HG02623 (cell line): ENCODE results near the gene DNAJA1.
"Not testable (repeated sequence)": the region's sequence is repeated elsewhere in the genome, so short reads cannot be mapped to it uniquely, and the experiment has no call there.

Source experiments
- ATAC-seq: cut with Tn5 transposase; IDR thresholded peaks from one replicate; pipeline ENCODE4 v1.9.1; 2021; ENCODE audit warnings: moderate library complexity; ENCODE audit not compliant: unreplicated experiment

DNAJA1 gene

GRCh38 chr9:33024966-33025571, at the start of gene DNAJA1:
DNAJA1 (plus strand) TSS chr9:33025273; CDS start chr9:33026485, 1,212 bp downstream.
- peak; percentile 90 for ATAC-seq

GRCh38 chr9:32978051-32978450, 47.0 kb upstream of the DNAJA1 start:
- ATAC-seq: no peak

GRCh38 chr9:32986971-32987370, 38.1 kb upstream of the DNAJA1 start:
- ATAC-seq: no peak

- no peak for ATAC-seq
Measured at GRCh38 chr9:32989660-32990059, 35.4 kb upstream of the DNAJA1 start.

GRCh38 chr9:32991897-32992594, 33.0 kb upstream of the DNAJA1 start:
- ATAC-seq: no peak

GRCh38 chr9:32992595-32993238, 32.4 kb upstream of the DNAJA1 start:
- no peak for ATAC-seq

GRCh38 chr9:33000682-33001055, 24.4 kb upstream of the DNAJA1 start:
- not testable (repeated sequence) for ATAC-seq

GRCh38 chr9:33005335-33005734, 19.7 kb upstream of the DNAJA1 start:
- ATAC-seq: not testable (repeated sequence)

- ATAC-seq: no peak
Measured at GRCh38 chr9:33007755-33008154, 17.3 kb upstream of the DNAJA1 start.

- ATAC-seq: no peak
Measured at GRCh38 chr9:33011831-33012230, 13.2 kb upstream of the DNAJA1 start.

GRCh38 chr9:33012328-33013069, 12.6 kb upstream of the DNAJA1 start:
- ATAC-seq: no peak

- ATAC-seq: no peak
Measured at GRCh38 chr9:33013962-33014664, 11.0 kb upstream of the DNAJA1 start.

GRCh38 chr9:33014665-33015014, 10.4 kb upstream of the DNAJA1 start:
- no peak for ATAC-seq

GRCh38 chr9:33017283-33018041, 7.6 kb upstream of the DNAJA1 start:
- ATAC-seq: no peak

GRCh38 chr9:33019797-33020196, 5.3 kb upstream of the DNAJA1 start:
- ATAC-seq: no peak

GRCh38 chr9:33022303-33022702, 2.8 kb upstream of the DNAJA1 start:
- no peak for ATAC-seq

GRCh38 chr9:33022755-33023154, 2.3 kb upstream of the DNAJA1 start:
- no peak for ATAC-seq

- ATAC-seq: no peak
Measured at GRCh38 chr9:33023661-33024060, 1.4 kb upstream of the DNAJA1 start.

GRCh38 chr9:33024126-33024965, 727 bp upstream of the DNAJA1 start:
- no peak for ATAC-seq
